Measurements from ENCODE around the gene NT5M. TPM values are rescaled to one million over a fixed set of nuclear protein-coding genes. Genes with fewer than 3 reads are reported as not detected.

NT5M gene
- polyA plus RNA-seq, 2 of the 4 experiments (the other 2 are of a cell fraction): 5.3 to 5.9 TPM

DNA sequence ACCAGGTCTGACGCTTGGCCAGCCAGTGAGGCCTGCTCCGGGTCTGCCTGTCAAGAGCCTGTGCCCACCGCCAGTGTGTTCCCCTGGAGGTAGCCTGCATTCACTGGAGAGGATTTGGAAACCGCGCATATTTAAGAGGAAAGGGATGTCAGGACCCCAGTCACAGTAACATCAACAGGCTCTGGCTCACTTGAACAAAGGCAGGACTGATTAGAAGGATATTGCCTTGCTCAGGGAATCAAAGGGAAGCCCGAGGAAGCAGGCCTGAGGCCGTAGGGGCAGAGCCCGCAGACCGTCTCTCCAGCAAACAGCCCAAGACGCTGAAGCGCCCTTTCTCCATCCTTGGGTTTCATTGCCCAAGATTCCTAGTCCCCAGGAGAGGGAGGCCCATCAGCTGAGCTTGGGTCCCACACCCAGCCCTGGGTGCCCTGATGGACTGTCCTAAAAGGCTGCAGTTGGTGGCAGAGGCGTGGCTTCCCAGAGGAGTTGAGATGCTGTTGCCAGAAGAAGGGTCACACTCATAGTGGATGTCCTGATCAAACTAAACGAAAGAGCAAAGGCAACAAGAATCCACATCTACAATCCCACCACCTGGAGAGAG is 23.2 kb downstream of the NT5M start:
- Histone ChIP-seq H3K4me2 (no peak overlapping the region), H3K27ac (no peak overlapping the region), H3K9me3 (no peaks in the 10 kb centered on the region), H3K4me1 (no peaks in the 10 kb centered on the region), H3K4me3 (no peak overlapping the region)
- 87% methylated on average over 13 of the region's 13 CpGs for WGBS (ENCODE audit: missing lambda C conversion rate)
- no peak for ATAC-seq
- TF ChIP-seq, protein P1, sequence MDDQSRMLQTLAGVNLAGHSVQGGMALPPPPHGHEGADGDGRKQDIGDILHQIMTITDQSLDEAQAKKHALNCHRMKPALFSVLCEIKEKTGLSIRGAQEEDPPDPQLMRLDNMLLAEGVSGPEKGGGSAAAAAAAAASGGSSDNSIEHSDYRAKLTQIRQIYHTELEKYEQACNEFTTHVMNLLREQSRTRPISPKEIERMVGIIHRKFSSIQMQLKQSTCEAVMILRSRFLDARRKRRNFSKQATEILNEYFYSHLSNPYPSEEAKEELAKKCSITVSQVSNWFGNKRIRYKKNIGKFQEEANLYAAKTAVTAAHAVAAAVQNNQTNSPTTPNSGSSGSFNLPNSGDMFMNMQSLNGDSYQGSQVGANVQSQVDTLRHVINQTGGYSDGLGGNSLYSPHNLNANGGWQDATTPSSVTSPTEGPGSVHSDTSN (IDR thresholded peaks at IDR 0.05): no peak
- TF ChIP-seq, protein P2, sequence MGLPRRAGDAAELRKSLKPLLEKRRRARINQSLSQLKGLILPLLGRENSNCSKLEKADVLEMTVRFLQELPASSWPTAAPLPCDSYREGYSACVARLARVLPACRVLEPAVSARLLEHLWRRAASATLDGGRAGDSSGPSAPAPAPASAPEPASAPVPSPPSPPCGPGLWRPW (IDR thresholded peaks at IDR 0.05): no peak
- TF ChIP-seq HOXB13 (CRISPR knock-in tag; IDR thresholded peaks at IDR 0.05; ENCODE audit: low read depth) (no peak), RCOR1 (IDR thresholded peaks at IDR 0.05; ENCODE audit: low read depth, low read length) (no peak), CHD2 (IDR thresholded peaks at IDR 0.05; ENCODE audit: low read length, partially characterized antibody) (no peak), ZNF302 (CRISPR knock-in tag; IDR thresholded peaks at IDR 0.05) (no peak), NFE2L2 (conservative IDR thresholded peaks at IDR 0.05; ENCODE audit: low read length) (no peak), EHF (CRISPR knock-in tag; IDR thresholded peaks at IDR 0.05) (no peak), ZSCAN20 (CRISPR knock-in tag; IDR thresholded peaks at IDR 0.05) (no peak), RARB (CRISPR knock-in tag; IDR thresholded peaks at IDR 0.05) (no peak)
- DNase-seq (ENCODE audit: low read depth in 1 of 2, low spot score in 1 of 2): no peak
- ChIA-PET POLR2A (no interaction called here), CTCF (interaction anchor here (1.2 to 1.6 kb wide), 2 partner anchors 12 to 27 kb away, joined by 4 to 5 read pairs; no protein-coding TSS in a partner anchor)
- no peak for FAIRE-seq

DNA sequence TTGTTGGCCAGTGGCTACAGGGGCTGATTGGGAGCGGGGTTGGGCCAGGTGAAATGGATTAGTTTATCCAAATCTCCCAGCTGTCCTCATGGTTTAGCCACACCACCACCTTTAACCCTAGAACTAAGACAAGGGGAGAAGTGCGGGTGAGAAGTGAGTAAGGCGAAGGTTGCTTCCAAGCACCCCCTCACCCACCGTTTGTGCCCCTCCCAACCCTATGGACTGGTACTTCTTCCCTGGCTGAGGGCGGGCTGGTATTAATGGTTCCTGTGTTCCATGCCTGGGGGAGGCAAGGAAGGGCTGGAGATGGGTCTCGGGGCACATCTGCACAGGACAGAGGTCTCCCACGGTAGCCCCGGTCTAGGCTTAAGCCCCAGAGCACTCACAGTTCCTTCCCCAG is 25.1 kb downstream of the NT5M start:
- no peak overlapping the region for H3K4me3 ChIP-seq
- WGBS (ENCODE audit: missing lambda C conversion rate): 73% methylated on average over 8 of the region's 8 CpGs

DNA sequence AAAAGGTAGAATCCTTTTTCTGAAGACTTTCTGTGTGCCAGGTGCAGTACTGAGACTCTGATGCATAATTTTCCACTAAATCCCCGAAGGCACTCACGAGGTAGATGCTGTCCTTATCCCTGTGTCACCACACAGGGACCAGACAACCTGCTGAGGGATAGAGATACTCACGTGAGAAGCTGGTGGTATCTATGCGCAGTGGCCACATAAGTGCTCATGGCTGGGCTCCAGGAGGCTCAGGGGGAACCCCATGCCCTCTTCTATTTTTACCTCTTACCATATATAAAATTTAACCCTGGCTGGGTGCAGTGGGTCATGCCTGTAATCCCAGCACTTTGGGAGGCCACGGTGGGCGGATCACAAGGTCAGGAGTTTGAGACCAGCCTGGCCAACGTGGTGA is 38.3 kb downstream of the NT5M start:
- Histone ChIP-seq H3K4me3 (no peak overlapping the region), H3K4me1 (no peaks in the 10 kb centered on the region), H3K27ac (no peak overlapping the region), H3K9me3 (no peaks in the 10 kb centered on the region), H3K4me2 (no peak overlapping the region)
- WGBS (ENCODE audit: missing lambda C conversion rate): 79% methylated on average over 7 of the region's 7 CpGs
- no peak for ATAC-seq
- no peak for FAIRE-seq
- CTCF ChIA-PET: interaction anchor here (1.3 to 1.9 kb wide), 2 partner anchors 13 to 344 kb away, joined by 4 to 12 read pairs; no protein-coding TSS in a partner anchor
- DNase-seq (ENCODE audit: low read depth in 1 of 2, low spot score in 1 of 2): no peak
- POLR2A ChIA-PET: no interaction called here
- no peak for TF ChIP-seq CEBPB (IDR thresholded peaks at IDR 0.05)
- no peak for TF ChIP-seq HOXB13 (CRISPR knock-in tag; IDR thresholded peaks at IDR 0.05; ENCODE audit: low read depth)
- TF ChIP-seq MAZ (IDR thresholded peaks at IDR 0.05; ENCODE audit: borderline replicate concordance, low read depth, low read length): no peak
- no peak for TF ChIP-seq NR3C1 (IDR thresholded peaks at IDR 0.05)
- TF ChIP-seq, protein P3, sequence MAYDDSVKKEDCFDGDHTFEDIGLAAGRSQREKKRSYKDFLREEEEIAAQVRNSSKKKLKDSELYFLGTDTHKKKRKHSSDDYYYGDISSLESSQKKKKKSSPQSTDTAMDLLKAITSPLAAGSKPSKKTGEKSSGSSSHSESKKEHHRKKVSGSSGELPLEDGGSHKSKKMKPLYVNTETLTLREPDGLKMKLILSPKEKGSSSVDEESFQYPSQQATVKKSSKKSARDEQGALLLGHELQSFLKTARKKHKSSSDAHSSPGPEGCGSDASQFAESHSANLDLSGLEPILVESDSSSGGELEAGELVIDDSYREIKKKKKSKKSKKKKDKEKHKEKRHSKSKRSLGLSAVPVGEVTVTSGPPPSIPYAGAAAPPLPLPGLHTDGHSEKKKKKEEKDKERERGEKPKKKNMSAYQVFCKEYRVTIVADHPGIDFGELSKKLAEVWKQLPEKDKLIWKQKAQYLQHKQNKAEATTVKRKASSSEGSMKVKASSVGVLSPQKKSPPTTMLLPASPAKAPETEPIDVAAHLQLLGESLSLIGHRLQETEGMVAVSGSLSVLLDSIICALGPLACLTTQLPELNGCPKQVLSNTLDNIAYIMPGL (CRISPR knock-in tag; IDR thresholded peaks at IDR 0.05; ENCODE audit: borderline replicate concordance): no peak
- no peak for TF ChIP-seq RAD21 (conservative IDR thresholded peaks at IDR 0.05 in 1 of 2, IDR thresholded peaks at IDR 0.05 in 1 of 2)
- no peak for TF ChIP-seq POLR2AphosphoS2 (conservative IDR thresholded peaks at IDR 0.05; ENCODE audit: low read length)
- no peak for TF ChIP-seq RCOR1 (IDR thresholded peaks at IDR 0.05; ENCODE audit: low read depth, low read length)
- TF ChIP-seq RARB (CRISPR knock-in tag; IDR thresholded peaks at IDR 0.05): no peak
- TF ChIP-seq PHF8 (IDR thresholded peaks at IDR 0.05; ENCODE audit: borderline replicate concordance, low read depth): no peak
- TF ChIP-seq KDM5A (IDR thresholded peaks at IDR 0.05): no peak
- TF ChIP-seq RNF2 (IDR thresholded peaks at IDR 0.05; ENCODE audit: borderline replicate concordance, low read depth): no peak
- TF ChIP-seq FOSB (CRISPR knock-in tag; IDR thresholded peaks at IDR 0.05): no peak
- TF ChIP-seq TFCP2L1 (CRISPR knock-in tag; IDR thresholded peaks at IDR 0.05): no peak
- no peak for TF ChIP-seq HOXA7 (CRISPR knock-in tag; IDR thresholded peaks at IDR 0.05)
- TF ChIP-seq SMC3 (IDR thresholded peaks at IDR 0.05): no peak
- TF ChIP-seq HDAC2 (IDR thresholded peaks at IDR 0.05): no peak
- TF ChIP-seq ZSCAN20 (CRISPR knock-in tag; IDR thresholded peaks at IDR 0.05): no peak

More for the DNA sequence above, 25.1 kb downstream of the NT5M start:
- no peak overlapping the region for H3K4me2 ChIP-seq
- H3K4me1 ChIP-seq: no peaks in the 10 kb centered on the region
- peak in 1 of 2 experiments; percentile 21; a peak in 1 of 6 replicates for ATAC-seq
- ChIA-PET CTCF (interaction anchor here (1.0 to 1.4 kb wide), 2 partner anchors 16 to 314 kb away, joined by 3 to 4 read pairs; no protein-coding TSS in a partner anchor), POLR2A (no interaction called here)
- TF ChIP-seq NFE2L2 (conservative IDR thresholded peaks at IDR 0.05; ENCODE audit: low read length) (no peak), HOXB5 (CRISPR knock-in tag; IDR thresholded peaks at IDR 0.05) (no peak), JUNB (IDR thresholded peaks at IDR 0.05) (no peak), BHLHE40 (IDR thresholded peaks at IDR 0.05; ENCODE audit: low read depth, low read length) (no peak), CBX2 (IDR thresholded peaks at IDR 0.05; ENCODE audit: borderline replicate concordance, low read depth) (no peak), EHMT2 (IDR thresholded peaks at IDR 0.05; ENCODE audit: low read depth) (no peak), EHF (CRISPR knock-in tag; IDR thresholded peaks at IDR 0.05) (no peak), MYC (IDR thresholded peaks at IDR 0.05; ENCODE audit: borderline replicate concordance, low read length) (no peak), NR3C1 (IDR thresholded peaks at IDR 0.05) (no peak), HDAC2 (IDR thresholded peaks at IDR 0.05) (no peak)
- TF ChIP-seq, protein P4, sequence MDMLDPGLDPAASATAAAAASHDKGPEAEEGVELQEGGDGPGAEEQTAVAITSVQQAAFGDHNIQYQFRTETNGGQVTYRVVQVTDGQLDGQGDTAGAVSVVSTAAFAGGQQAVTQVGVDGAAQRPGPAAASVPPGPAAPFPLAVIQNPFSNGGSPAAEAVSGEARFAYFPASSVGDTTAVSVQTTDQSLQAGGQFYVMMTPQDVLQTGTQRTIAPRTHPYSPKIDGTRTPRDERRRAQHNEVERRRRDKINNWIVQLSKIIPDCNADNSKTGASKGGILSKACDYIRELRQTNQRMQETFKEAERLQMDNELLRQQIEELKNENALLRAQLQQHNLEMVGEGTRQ (IDR thresholded peaks at IDR 0.05): no peak
- TF ChIP-seq, protein P5, sequence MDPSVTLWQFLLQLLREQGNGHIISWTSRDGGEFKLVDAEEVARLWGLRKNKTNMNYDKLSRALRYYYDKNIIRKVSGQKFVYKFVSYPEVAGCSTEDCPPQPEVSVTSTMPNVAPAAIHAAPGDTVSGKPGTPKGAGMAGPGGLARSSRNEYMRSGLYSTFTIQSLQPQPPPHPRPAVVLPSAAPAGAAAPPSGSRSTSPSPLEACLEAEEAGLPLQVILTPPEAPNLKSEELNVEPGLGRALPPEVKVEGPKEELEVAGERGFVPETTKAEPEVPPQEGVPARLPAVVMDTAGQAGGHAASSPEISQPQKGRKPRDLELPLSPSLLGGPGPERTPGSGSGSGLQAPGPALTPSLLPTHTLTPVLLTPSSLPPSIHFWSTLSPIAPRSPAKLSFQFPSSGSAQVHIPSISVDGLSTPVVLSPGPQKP (IDR thresholded peaks at IDR 0.05; ENCODE audit: low read depth, low read length): no peak
- FAIRE-seq: no peak
- H3K9me3 ChIP-seq: no peaks in the 10 kb centered on the region
- H3K27ac ChIP-seq: no peak overlapping the region
- no peak for DNase-seq (ENCODE audit: low read depth in 1 of 2, low spot score in 1 of 2)
